DOHH2 (cell line): ENCODE measurements around the gene PARP4.
"Not testable (repeated sequence)": the region's sequence is repeated elsewhere in the genome, so short reads cannot be mapped to it uniquely, and the experiment has no call there.

Source experiments
- H3F3A ChIP-seq: fragments of 200-600 bp; sonication (generic), shearing (Covaris generic); 2 replicates; pipeline ENCODE4 v1.6.0; 2016; ENCODE audit warnings: antibody characterized with exemption, mild to moderate bottlenecking; ENCODE audit not compliant: control insufficient read depth, insufficient read depth
- H3K27ac ChIP-seq: fragments of 200-600 bp; sonication (generic); 2 replicates; pipeline ENCODE4 v1.5.1; 2014; ENCODE audit warnings: low read depth, mild to moderate bottlenecking, low read length, moderate library complexity
- H3K27me3 ChIP-seq: fragments of 200-600 bp; sonication (generic); 2 replicates; pipeline ENCODE4 v1.6.1; 2014; ENCODE audit warnings: mild to moderate bottlenecking, low read length, mixed read lengths; ENCODE audit not compliant: control insufficient read depth
- H3K36me3 ChIP-seq: fragments of 200-600 bp; sonication (generic); 2 replicates; pipeline ENCODE4 v1.6.1; 2014; ENCODE audit warnings: mild to moderate bottlenecking, low read length, moderate library complexity, mixed read lengths; ENCODE audit not compliant: control insufficient read depth
- H3K4me1 ChIP-seq: fragments of 200-600 bp; sonication (generic); 2 replicates; pipeline ENCODE4 v1.6.1; 2014; ENCODE audit warnings: mild to moderate bottlenecking, low read length, mixed read lengths; ENCODE audit not compliant: control insufficient read depth
- H3K4me2 ChIP-seq: fragments of 200-600 bp; sonication (generic); 2 replicates; pipeline ENCODE4 v1.6.0; 2014; ENCODE audit warnings: mild to moderate bottlenecking, low read length, moderate library complexity
- H3K4me3 ChIP-seq: fragments of 200-600 bp; sonication (generic); 2 replicates; pipeline ENCODE4 v1.5.1; 2014; ENCODE audit warnings: mild to moderate bottlenecking, low read length, mixed read lengths
- H3K79me2 ChIP-seq: fragments of 200-600 bp; sonication (generic); 2 replicates; pipeline ENCODE4 v1.6.1; 2014; ENCODE audit warnings: mild to moderate bottlenecking, low read length, mixed read lengths; ENCODE audit not compliant: control insufficient read depth
- H3K9me2 ChIP-seq: fragments of 200-600 bp; sonication (generic); replicated peaks from 2 replicates; pipeline ENCODE4 v1.6.1; 2014; ENCODE audit warnings: mild to moderate bottlenecking, low read length, mixed read lengths; ENCODE audit not compliant: control insufficient read depth
- H3K9me3 ChIP-seq: fragments of 200-600 bp; sonication (generic); 2 replicates; pipeline ENCODE4 v1.6.1; 2014; ENCODE audit warnings: antibody characterized with exemption, low read length, mixed read lengths; ENCODE audit not compliant: control insufficient read depth, insufficient read depth
- H4K20me1 ChIP-seq: fragments of 200-600 bp; sonication (generic); 2 replicates; pipeline ENCODE4 v1.6.0; 2014; ENCODE audit warnings: low read depth, mild to moderate bottlenecking, antibody characterized with exemption, low read length, moderate library complexity; ENCODE audit not compliant: control insufficient read depth, insufficient read depth
- CTCF ChIP-seq: fragments of 200-600 bp; sonication (generic); IDR thresholded peaks from one replicate; pipeline ENCODE4 v1.5.1; 2014; ENCODE audit warnings: antibody characterized with exemption, mild to moderate bottlenecking, low read depth, low read length; ENCODE audit not compliant: poor library complexity, severe bottlenecking
- EZH2phosphoT487 ChIP-seq: fragments of 200-600 bp; sonication (generic); IDR thresholded peaks from 2 replicates; pipeline ENCODE4 v1.6.1; 2017; ENCODE audit warnings: borderline replicate concordance, mild to moderate bottlenecking, antibody characterized with exemption, low read length, moderate library complexity, mixed read lengths

The PARP4 gene

GRCh38 chr13:24450530-24450929 is 62.0 kb downstream of the PARP4 start:
- no peaks in the 10 kb centered on the region for H3K9me2 ChIP-seq
- H3K27me3 ChIP-seq: no peaks in the 10 kb centered on the region
- H3K79me2 ChIP-seq: no peaks in the 10 kb centered on the region
- H3K4me3 ChIP-seq: no peak overlapping the region
- no peaks in the 10 kb centered on the region for H3K4me1 ChIP-seq
- TF ChIP-seq CTCF (no peak), EZH2phosphoT487 (no peak)
- no peaks in the 10 kb centered on the region for H4K20me1 ChIP-seq
- peaks cover 34% of the 10 kb centered on the region for H3K36me3 ChIP-seq
- no peaks in the 10 kb centered on the region for H3F3A ChIP-seq
- no peak overlapping the region for H3K27ac ChIP-seq
- H3K9me3 ChIP-seq: no peaks in the 10 kb centered on the region
- H3K4me2 ChIP-seq: no peak overlapping the region

DNA sequence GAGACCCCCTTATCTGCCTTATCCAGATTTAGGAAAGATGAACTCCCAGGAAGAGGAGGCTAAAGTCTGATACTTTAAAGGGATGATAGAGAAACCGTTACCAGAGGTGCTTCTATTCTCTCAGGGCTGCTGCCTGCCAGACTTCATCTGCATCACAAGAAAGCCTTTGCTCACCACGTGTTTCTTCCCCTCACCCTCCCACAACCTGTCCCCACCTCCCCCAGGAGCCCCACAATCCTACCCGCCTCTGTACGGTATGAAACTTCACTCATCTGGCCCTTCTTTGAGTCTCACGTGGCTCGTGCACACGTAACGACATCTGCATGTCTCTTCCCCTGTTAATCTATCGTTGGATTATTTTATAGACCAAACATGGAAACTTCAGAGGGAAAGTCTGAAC is 67.7 kb downstream of the PARP4 start:
- not testable (repeated sequence) for H3K79me2 ChIP-seq, H3K4me1 ChIP-seq, H3K9me3 ChIP-seq, H3F3A ChIP-seq, H3K27me3 ChIP-seq, H3K4me3 ChIP-seq, H4K20me1 ChIP-seq, H3K4me2 ChIP-seq, H3K27ac ChIP-seq, H3K9me2 ChIP-seq
- H3K36me3 ChIP-seq: peaks cover 19% of the 10 kb centered on the region

GRCh38 chr13:24443366-24443765 is 69.2 kb downstream of the PARP4 start:
- H3K4me1 ChIP-seq: no peaks in the 10 kb centered on the region
- H3K9me3 ChIP-seq: no peaks in the 10 kb centered on the region
- peaks cover 21% of the 10 kb centered on the region for H3K36me3 ChIP-seq
- H3K4me2 ChIP-seq: no peak overlapping the region
- no peaks in the 10 kb centered on the region for H3K9me2 ChIP-seq
- no peak for TF ChIP-seq EZH2phosphoT487
- no peak for TF ChIP-seq CTCF
- H3K79me2 ChIP-seq: no peaks in the 10 kb centered on the region
- H4K20me1 ChIP-seq: no peaks in the 10 kb centered on the region
- no peak overlapping the region for H3K4me3 ChIP-seq
- H3F3A ChIP-seq: no peaks in the 10 kb centered on the region
- H3K27me3 ChIP-seq: no peaks in the 10 kb centered on the region
- no peak overlapping the region for H3K27ac ChIP-seq

GRCh38 chr13:24426045-24426444 is 86.5 kb downstream of the PARP4 start:
- H3K9me3 ChIP-seq, H3K27me3 ChIP-seq, H4K20me1 ChIP-seq, H3K79me2 ChIP-seq, H3K4me1 ChIP-seq, H3K9me2 ChIP-seq, H3K4me3 ChIP-seq, H3K36me3 ChIP-seq, H3K4me2 ChIP-seq, H3K27ac ChIP-seq, H3F3A ChIP-seq: not testable (repeated sequence)

DNA sequence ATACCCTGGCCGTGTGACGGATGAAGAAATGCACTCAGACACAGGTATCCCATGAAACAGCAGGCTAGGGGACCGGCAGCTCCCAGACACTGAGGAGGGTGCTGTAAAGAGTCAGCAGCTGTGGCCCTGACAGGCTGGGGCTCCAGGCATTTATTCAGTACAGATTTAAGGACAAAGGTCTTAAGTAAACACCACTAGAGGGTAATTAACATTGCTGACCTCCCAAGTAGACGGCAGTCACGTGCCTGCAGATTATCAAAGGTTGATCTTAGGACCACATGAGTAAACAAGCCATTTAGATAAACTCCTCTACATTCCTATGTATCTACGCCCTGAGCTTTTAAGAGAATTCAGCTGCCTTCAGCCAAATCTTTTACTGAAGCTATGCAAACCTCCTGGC is 92.9 kb downstream of the PARP4 start:
- not testable (repeated sequence) for H4K20me1 ChIP-seq, H3K36me3 ChIP-seq, H3K4me3 ChIP-seq, H3K79me2 ChIP-seq, H3K9me2 ChIP-seq, H3K4me1 ChIP-seq, H3K27ac ChIP-seq, H3K4me2 ChIP-seq, H3K9me3 ChIP-seq, H3K27me3 ChIP-seq, H3F3A ChIP-seq
